ENCODE data around the gene HDHD5.
A peak's percentile ranks its signal among the peaks of the same experiment; 100 is the strongest.

The HDHD5 gene

DNA sequence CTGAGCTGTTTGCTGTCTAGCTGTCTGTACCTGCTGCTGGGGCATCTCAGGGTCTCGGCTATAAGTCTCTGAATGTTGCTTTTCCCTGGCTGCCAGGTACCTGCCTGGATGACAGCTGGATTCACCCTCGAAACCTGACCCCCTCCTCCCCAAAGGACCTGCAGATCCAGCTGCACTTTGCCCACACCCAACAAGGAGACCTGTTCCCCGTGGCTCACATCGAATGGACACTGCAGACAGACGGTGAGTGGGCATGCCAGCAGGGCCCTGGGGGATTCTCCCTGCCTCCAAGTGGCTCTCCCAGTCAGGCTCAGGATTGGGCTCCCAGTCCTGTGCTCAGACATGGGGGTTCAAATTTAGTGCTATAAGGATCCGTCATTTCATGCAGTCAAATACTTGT is 61.4 kb downstream of the HDHD5 start:
- in situ Hi-C loops (cut with HindIII; ENCODE audit: low sequenced_read_pairs) = no loop called here
- H3K4me3 ChIP-seq (ENCODE audit: low read depth, low read length) = no peak overlapping the region
- TF ChIP-seq CTCF (IDR thresholded peaks at IDR 0.05; ENCODE audit: low read depth, low read length) = no peak
- DNase-seq (ENCODE audit: low read depth, low spot score) = no peak

DNA sequence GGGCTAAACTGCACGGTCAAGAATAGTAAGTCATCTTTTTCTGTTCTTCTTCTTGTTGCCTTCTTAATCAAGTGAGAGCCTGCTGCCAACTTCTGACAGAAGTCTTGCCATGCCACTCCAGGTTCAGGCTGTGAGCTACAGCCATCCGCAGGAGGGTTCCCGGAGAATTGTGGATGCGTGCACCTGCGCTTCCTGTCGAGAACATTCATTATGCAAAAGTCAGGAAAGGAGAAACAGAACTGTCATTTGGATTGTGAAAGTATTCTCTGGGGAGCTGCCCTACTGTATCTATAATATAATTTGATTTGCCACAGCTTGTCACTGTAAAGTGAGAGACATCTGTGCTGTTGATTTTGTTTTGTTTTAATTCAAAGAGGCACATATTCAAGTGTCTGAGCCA is 62.0 kb downstream of the HDHD5 start:
- no peak overlapping the region for H3K4me3 ChIP-seq (ENCODE audit: low read depth, low read length)
- TF ChIP-seq CTCF (IDR thresholded peaks at IDR 0.05; ENCODE audit: low read depth, low read length) = no peak
- DNase-seq (ENCODE audit: low read depth, low spot score) = no peak
- in situ Hi-C loops (cut with HindIII; ENCODE audit: low sequenced_read_pairs) = no loop called here

- DNase-seq (ENCODE audit: low read depth, low spot score) = no peak
- in situ Hi-C loops (cut with HindIII; ENCODE audit: low sequenced_read_pairs) = no loop called here
- no peak overlapping the region for H3K4me3 ChIP-seq (ENCODE audit: low read depth, low read length)
- TF ChIP-seq CTCF (IDR thresholded peaks at IDR 0.05; ENCODE audit: low read depth, low read length) = no peak
These were observed 63.0 kb downstream of the HDHD5 start for GRCh38 chr22:17096071-17096470.

GRCh38 chr22:17095538-17095937 is 63.5 kb downstream of the HDHD5 start:
- in situ Hi-C loops (cut with HindIII; ENCODE audit: low sequenced_read_pairs) = no loop called here
- peak; percentile 63 for TF ChIP-seq CTCF (IDR thresholded peaks at IDR 0.05; ENCODE audit: low read depth, low read length)

GRCh38 chr22:17093081-17093480 is 66.0 kb downstream of the HDHD5 start:
- no peak overlapping the region for H3K4me3 ChIP-seq (ENCODE audit: low read depth, low read length)
- DNase-seq (ENCODE audit: low read depth, low spot score) = no peak
- in situ Hi-C loops (cut with HindIII; ENCODE audit: low sequenced_read_pairs) = no loop called here
- no peak for TF ChIP-seq CTCF (IDR thresholded peaks at IDR 0.05; ENCODE audit: low read depth, low read length)

More at GRCh38 chr22:17095538-17095937, 63.5 kb downstream of the HDHD5 start:
- no peak overlapping the region for H3K4me3 ChIP-seq (ENCODE audit: low read depth, low read length)
- no peak for DNase-seq (ENCODE audit: low read depth, low spot score)

- no peak overlapping the region for H3K4me3 ChIP-seq (ENCODE audit: low read depth, low read length)
- no peak for DNase-seq (ENCODE audit: low read depth, low spot score)
- no peak for TF ChIP-seq CTCF (IDR thresholded peaks at IDR 0.05; ENCODE audit: low read depth, low read length)
- in situ Hi-C loops (cut with HindIII; ENCODE audit: low sequenced_read_pairs) = no loop called here
These were observed 67.2 kb downstream of the HDHD5 start for GRCh38 chr22:17091851-17092250.

DNA sequence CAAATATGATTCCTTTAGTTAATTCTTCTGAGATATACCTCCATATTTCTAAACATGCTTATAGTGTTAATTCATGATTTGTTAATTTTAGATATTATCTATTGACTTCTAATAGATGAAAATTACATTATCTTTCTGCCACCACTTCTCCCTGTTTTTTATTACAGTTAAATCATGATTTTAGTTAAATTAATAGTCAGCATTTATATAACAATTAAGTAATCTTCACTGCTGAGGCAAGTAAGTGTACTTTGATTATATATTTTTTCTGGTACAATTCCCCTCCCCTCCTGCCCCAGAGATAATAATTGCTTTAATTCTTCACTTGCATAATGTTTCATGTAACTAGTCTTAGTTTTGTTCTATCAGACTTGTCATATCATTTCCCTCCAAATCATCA is 68.5 kb downstream of the HDHD5 start:
- no peak for DNase-seq (ENCODE audit: low read depth, low spot score)
- H3K4me3 ChIP-seq (ENCODE audit: low read depth, low read length) = no peak overlapping the region
- in situ Hi-C loops (cut with HindIII; ENCODE audit: low sequenced_read_pairs) = no loop called here
- no peak for TF ChIP-seq CTCF (IDR thresholded peaks at IDR 0.05; ENCODE audit: low read depth, low read length)
